ENCODE results near the gene GPATCH4.
A peak's percentile ranks its signal among the peaks of the same experiment; 100 is the strongest.
"Not testable (repeated sequence)": the region's sequence is repeated elsewhere in the genome, so short reads cannot be mapped to it uniquely, and the experiment has no call there.

GPATCH4 gene

DNA sequence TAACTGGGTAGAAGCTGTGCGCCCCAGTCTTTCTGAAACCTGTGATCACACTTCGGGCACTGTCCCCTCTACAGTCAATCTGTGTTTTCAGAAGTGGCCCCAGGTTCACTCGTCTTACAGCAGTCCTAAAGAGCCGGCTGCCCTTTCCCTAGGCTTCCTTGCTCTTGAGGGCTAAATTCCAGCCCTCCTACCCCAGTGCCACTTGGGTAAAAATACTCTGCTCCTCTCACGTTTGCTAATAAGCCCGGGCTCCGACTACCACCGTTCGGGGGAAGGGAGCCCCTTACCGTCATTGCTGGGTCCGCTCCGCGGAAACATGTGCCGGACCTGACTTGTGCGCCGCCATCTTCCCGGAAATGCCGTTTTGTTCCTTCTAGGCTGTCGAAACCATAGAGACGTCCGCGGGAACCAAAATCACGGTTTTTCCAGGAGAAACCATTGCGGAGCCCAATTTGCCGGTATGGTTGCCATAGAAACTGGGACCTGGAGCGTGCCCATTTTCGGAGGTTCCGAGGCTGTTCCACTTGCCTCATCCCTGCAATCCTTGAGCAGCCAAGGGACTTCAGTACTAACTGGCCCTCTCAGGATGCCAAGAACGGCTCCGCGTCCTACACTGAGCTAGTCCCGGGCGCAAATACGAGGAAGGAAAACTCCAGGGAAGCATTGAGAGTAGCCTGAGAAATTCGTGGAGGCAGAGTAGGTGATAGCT lies at the start of gene GPATCH4:
TSS of gene GPATCH4 (minus strand) at position 358 of the 709 bp plus-strand sequence.
- DNase-seq (ENCODE audit: low read depth, low spot score) = peak; percentile 90

DNA sequence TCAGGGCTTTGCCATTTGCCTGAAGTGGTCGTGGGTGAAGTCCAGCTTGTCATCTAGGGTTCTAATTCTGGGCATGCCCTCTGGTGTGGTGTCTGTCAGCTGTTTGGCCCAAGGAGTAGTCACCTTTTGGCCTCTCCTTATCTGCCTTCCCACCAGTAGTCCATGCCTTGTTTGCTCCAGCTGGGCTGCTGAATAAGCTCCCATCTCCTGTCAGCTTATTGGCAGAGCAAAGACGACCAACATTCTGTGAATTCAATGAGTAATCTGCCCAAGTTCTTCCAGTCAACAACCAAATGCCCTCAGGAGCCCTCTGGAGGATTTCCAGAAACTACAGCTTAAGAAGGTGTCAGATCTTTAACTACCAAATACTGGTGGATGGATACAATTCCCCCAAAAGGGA lies 47.7 kb upstream of the GPATCH4 start:
- DNase-seq (ENCODE audit: low read depth, low spot score) = no peak

DNA sequence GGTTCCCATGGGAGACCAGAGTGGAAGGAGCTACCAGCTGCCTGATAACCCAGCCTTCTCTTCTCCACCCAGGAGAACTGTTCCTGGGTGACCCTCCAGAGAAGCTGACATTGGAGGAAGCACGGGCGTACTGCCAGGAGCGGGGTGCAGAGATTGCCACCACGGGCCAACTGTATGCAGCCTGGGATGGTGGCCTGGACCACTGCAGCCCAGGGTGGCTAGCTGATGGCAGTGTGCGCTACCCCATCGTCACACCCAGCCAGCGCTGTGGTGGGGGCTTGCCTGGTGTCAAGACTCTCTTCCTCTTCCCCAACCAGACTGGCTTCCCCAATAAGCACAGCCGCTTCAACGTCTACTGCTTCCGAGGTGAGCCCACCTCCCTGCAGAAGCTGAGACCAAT lies 47.2 kb upstream of the GPATCH4 start:
- no peak for DNase-seq (ENCODE audit: low read depth, low spot score)

DNA sequence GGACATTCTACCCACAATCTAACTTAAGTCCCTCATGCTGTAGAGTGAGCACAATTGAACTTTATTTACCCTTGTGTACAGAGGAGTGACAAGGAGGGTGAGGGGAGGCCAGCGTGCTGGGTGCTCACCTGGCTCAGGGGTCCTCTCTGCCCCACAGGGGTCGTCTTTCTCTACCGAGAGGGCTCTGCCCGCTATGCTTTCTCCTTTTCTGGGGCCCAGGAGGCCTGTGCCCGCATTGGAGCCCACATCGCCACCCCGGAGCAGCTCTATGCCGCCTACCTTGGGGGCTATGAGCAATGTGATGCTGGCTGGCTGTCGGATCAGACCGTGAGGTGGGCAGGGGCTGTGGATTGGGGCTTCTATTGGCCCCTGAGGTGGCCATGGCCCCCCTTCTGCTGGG lies 46.1 kb upstream of the GPATCH4 start:
- DNase-seq (ENCODE audit: low read depth, low spot score) = no peak

DNA sequence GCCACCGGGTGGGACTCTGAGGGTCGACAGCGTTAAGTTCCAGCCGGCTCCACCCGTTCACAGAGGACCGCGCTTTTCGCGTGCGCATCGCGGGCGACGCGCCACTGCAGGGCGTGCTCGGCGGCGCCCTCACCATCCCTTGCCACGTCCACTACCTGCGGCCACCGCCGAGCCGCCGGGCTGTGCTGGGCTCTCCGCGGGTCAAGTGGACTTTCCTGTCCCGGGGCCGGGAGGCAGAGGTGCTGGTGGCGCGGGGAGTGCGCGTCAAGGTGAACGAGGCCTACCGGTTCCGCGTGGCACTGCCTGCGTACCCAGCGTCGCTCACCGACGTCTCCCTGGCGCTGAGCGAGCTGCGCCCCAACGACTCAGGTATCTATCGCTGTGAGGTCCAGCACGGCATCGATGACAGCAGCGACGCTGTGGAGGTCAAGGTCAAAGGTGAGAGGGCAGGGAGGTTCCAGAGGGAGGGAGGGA lies 45.5 kb upstream of the GPATCH4 start:
- no peak for DNase-seq (ENCODE audit: low read depth, low spot score)

DNA sequence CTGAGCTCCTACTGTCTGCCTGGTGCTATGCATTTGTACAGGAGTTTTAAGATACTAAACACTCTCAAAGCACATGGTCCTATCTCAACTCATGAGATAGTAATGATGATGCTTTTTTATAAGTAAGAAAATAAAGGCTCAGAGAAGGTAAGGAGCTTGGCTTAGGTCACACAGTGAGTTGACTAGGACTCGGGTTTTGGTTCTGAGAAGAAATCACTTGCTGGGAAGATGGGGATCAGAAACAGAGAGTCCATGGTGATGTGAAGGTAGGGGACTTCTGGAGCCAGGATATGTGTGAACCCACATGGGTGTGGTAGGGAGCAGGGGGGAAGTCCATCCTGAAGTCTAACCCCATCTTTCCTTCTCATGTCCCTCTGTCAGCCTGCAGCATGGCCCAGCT lies 44.4 kb upstream of the GPATCH4 start:
- DNase-seq (ENCODE audit: low read depth, low spot score) = no peak

DNA sequence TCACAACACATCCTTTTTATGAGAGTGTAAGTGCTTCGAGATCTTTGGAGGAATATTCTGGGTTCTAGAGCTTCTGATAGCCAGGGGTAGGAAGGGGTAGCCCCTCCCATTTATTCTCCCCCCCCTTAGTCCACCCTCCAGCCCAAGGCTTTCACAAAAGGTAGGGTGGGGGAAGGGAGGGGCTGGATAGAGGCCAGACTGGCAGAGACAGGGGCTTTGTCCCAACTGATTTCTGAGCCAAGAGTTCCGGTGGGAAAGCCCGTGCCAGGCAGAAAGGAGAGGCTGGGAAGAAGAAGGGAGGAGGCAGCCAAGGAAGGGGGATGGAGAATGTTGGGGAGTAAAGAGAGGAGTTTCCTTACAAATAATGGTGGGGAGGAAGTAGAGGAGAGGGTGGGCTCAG lies 43.8 kb upstream of the GPATCH4 start:
- DNase-seq (ENCODE audit: low read depth, low spot score) = no peak

DNA sequence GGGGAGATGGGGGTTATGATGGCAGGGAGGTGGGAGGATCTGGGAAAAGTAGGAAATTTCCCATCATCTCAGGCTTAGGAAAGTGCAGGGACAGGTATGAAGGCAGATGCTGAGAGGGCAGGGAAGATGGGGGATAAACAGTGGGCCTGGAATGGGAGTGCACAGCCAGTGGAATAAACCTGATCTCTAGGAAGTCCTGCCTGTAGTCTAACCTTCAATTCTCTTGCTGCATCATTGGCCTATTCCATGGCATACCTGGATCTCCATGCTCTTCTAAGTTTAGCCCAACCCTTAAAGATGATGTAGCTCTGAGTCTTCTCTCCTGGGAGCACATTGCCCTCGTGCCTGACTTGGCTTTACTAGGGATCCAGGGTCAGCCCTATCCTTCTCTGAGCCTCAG lies 43.4 kb upstream of the GPATCH4 start:
- no peak for DNase-seq (ENCODE audit: low read depth, low spot score)

DNA sequence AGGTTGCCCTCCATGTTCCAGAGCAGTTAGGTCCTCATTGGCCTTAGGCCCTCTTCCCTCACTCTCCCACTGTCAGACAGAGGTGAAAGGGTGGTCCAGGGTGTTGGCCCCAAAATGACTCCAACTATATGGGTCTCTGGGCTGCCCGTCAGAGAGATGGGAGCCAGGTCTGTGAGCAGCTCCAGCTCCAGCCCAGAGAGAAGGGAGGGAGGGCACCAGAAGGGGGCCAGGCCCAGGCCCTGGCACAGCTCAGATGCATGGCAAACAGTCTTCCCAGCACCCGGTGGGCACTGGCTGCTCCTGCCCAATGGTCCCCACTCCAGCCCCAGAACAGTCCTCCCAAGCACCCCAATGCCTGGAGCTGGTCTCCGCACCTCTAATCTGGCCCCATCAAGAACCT lies 42.9 kb upstream of the GPATCH4 start:
- DNase-seq (ENCODE audit: low read depth, low spot score) = no peak

DNA sequence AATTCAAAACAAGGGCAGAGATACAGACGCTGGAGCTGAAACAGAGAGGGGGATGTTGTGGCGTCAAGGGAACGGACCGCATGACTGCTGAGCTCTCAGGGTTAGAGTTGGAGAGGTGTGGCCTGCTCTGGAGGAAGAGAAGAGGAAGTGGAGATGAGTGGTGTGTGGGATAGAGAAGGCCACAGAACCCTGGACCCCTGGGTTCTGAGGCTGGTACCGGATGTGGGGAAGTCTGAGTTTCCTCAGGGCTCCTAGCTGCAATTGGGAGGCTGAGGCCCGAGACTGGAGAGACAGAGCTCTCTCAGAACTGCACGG lies 42.5 kb upstream of the GPATCH4 start:
- no peak for DNase-seq (ENCODE audit: low read depth, low spot score)

DNA sequence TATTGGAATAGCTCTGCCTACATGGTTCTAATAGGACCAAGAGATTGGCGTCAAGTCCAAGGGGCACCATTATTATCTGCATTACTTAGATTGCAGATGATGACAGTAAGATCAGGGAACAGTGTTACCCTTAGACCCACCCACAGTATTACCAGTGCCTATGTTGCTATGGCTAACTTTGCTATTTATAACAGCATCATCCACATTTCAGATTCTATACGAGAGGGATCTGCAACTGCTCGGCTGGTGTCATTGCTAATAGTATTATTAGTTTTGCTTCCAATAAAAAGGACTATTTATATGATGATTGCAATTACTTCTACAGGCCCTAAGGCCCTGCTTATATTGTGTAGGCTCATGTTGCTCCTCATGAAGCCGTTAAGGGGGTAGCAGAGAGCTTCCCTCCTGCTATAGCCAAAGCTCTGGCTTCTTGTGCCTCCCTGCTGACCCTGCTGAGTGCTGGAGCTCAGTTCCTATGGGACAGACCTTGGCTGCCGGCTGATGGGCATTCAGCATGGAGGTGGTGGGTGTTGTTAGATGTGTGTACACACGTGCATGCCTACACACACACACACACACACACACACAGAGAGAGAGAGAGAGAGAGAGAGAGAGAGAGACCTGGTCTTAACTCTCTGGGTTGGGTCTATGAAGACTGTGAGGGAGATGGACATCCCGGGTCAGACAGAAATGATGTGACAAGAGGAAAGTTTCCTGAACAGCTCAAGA lies 41.9 kb upstream of the GPATCH4 start:
- DNase-seq (ENCODE audit: low read depth, low spot score) = no peak

DNA sequence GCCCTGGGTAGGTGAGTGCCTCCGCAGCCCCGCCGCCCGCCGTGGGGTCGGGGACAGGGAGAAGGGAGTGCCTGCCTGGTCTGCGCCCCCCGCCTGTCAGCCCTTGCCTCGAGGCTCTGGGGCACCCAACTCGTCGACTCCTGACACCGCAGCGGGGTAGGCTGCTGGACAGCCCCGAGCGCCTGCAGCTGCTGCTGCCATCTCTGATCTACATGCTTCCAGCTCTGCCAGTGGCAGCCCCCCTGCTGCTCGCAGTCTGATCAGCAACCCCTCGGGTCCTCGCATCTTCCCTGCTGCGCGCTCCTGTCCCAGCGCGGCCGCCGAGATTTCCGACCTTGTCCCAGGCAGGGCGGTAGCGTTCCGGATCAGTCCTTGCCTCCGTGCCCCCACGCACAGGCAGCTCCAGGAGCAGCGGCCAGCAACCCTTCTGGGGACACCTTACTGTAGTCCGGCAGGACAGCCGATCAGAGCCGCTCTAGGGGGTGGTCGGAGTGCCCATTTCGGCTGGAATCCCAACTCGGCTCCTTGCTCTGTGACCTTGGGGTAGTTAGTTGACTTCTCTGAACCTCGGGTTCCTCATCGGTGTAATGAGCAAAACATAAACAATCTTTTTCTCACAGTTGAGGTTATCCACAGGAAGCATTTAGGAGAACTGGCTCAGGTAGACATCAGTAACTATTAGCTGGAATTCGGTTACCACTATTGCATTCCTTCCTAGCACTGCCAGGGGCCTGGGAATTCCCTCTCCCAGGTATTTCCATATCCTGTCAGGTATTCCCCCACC lies 41.2 kb upstream of the GPATCH4 start:
- no peak for DNase-seq (ENCODE audit: low read depth, low spot score)

DNA sequence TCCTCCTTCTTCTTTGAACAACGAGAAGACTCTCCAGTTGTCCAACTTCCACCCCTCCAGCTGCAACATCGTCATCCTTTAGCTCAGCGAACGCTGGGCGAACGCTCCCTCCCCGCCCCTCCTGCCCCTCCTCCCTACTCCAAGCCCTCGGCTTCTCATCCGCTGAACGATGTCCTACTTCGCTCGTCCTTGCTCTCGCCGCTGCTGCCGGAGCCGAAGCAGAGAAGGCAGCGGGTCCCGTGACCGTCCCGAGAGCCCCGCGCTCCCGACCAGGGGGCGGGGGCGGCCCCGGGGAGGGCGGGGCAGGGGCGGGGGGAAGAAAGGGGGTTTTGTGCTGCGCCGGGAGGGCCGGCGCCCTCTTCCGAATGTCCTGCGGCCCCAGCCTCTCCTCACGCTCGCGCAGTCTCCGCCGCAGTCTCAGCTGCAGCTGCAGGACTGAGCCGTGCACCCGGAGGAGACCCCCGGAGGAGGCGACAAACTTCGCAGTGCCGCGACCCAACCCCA lies 40.5 kb upstream of the GPATCH4 start, which contains the start of gene BCAN:
TSS of gene BCAN (plus strand) at position 357 of the 504 bp plus-strand sequence. CDS start 3,938 bp downstream, outside the sequence.
- no peak for DNase-seq (ENCODE audit: low read depth, low spot score)

DNA sequence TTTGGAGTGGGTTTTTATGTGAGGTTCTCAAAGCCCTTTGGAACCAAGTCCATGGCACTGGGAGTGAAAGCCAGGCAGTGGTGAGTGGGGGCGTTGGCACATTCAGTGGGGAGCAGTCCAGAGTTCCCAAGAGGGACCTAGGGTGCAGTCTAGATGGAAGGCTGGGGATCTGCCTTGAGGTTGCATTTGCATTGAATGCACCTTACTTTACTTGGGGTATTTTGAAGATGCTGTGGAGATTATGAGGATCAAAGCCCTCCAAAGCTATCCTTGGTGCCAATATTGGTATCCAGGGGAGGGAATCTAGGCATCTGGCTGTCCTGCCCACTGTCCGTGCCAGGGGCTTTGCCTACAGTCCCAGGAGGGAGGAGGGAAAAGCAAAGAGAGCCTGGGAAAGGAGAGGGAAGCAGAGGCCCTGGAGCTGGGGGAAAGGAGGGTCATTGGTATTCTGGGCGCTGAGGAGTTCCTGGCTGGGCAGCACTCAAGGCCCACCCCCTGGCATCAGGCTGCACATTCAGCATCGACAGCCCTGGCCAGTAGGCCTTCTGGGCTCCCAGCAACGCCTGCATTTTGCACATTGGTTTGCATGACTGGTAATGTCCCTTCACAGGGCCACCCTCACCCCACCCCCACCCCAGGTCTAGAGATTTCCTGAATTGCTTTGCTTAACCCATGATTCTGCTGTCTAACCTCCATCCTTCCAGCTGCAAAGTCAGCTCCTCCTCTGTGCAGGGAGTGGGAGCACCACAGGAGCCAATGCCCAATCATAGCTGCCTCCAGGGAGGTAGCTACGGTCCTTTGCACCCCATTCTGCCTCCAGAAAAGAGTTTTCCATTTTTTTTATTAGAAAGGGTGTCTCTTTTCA lies 39.8 kb upstream of the GPATCH4 start:
- DNase-seq (ENCODE audit: low read depth, low spot score) = no peak

DNA sequence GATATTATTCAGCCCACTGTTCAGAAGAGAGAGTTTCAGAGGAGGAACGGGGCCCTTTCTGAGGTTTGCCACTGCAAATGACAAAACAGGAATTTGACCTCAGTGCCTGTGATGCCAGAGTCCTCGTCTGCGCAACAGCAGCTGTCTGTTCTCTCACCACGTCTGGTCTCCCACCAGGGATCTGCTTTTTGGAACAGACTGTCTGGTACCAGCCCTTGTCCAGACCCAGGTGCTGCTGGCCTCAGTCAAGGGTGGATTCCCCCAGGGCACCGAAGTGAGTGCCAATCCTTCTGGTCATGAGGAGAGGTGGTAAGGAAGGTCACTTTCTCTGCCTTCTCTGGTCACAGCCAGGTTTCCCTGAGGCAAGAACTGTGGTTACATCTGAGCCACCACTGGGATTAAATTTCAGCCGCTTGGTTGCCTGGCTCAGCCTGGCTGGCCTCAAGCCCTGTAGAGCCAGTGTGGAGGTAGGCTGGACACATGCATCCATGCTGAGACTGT lies 38.4 kb upstream of the GPATCH4 start:
- DNase-seq (ENCODE audit: low read depth, low spot score) = no peak

DNA sequence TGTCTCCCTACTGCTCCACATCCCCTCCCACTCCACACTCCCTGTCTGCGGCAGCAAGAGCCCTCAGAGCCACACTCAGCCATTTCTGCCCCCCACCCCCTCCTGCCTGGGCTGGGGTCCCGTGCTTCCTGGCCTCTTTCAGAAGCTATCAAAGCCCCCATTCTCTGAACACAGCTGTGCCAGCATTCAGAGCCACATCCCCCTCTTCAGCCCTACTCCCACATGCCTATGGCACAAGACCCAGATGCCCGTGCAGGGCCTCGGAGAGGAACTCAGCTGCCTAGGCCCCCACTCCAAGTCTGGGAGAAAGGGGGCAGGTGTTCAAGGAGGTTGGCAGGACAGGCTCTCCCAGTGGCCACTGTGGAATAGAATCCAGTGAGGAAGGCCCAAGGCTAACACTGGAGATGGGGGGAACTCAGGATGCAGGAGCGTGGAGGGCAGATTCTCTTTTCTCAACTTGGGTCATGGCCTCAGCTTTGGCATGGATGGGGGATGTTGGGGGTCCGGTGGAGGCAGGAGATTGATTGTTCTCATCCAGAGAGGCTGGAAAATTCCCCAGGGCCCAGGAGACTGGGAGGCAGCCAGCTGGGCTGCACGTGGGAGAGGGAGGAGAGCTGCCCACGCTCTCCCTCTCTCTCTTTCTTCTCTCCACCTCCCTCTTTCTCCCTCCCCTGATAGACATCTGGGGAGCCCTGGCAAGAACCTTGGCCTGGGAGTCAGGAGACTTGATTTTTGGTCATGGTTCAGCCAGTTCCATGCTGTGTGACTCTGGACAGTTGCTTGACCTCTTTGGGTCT lies 37.1 kb upstream of the GPATCH4 start:
- DNase-seq (ENCODE audit: low read depth, low spot score) = no peak

DNA sequence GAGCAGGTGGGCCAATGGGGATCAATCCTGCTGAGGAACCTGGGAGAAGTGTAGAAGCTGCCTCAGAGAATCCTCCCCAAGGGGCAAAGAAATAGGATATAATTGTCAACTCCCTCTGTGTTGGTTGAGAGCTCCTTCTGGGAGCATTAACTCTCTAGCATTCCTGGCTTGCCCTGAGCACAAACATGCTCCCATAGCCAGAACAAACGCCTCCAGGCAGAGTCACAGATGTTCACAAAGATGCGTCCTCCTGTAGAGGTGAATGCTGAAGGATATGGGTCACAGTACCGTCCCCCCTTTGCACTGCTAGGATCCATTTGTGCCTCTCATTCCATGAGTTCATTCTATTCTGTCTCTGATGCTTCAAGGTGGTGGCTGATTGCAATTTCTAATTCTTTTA lies 31.1 kb upstream of the GPATCH4 start:
- no peak for DNase-seq (ENCODE audit: low read depth, low spot score)

DNA sequence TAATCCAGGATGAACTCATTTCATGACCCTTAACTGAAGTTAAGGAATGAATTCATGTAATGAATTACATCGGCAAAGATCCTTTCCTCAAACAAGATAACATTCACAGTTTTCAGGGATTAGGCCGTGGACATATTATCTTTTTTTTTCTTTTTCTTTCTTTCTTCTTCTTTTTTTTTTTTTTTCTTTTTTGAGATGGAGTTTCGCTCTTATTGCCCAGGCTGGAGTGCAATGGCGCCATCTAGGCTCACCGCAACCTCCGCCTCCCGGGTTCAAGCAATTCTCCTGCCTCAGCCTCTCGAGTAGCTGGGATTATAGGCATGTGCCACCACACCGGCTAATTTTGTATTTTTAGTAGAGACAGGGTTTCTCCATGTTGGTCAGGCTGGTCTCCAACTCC lies 29.9 kb upstream of the GPATCH4 start:
- DNase-seq (ENCODE audit: low read depth, low spot score) = not testable (repeated sequence)

DNA sequence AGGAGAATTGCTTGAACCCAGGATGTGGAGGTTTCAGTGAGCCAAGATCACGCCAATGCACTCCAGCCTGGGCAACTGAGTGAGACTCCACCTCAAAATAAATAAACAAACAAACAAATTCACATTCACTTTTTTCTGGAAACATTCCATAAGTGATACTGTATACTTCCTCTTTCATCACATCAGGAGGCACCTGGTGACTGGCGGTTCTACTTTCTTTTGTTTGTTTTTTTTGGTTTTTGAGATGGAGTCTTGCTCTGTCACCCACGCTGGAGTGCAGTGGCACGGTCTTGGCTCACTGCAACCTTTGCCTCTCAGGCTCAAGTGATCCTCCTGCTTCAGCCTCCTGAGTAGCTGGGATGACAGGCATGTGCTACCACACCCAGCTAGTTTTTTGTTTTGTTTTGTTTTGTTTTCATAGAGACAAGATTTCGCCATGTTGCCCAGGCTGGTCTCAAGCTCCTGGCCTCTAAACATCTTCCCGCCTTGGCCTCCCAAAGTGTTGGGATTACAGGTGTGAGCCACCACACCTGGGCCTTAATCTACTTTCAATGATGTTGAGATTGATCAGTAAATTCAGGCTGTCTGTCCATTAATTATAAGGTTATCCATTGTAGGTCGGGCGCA lies 28.7 kb upstream of the GPATCH4 start:
- DNase-seq (ENCODE audit: low read depth, low spot score) = no peak

Measured in iPS DF 19.7 (cell line).